ENCODE measurements around the gene ZFR2.

The ZFR2 gene

DNA sequence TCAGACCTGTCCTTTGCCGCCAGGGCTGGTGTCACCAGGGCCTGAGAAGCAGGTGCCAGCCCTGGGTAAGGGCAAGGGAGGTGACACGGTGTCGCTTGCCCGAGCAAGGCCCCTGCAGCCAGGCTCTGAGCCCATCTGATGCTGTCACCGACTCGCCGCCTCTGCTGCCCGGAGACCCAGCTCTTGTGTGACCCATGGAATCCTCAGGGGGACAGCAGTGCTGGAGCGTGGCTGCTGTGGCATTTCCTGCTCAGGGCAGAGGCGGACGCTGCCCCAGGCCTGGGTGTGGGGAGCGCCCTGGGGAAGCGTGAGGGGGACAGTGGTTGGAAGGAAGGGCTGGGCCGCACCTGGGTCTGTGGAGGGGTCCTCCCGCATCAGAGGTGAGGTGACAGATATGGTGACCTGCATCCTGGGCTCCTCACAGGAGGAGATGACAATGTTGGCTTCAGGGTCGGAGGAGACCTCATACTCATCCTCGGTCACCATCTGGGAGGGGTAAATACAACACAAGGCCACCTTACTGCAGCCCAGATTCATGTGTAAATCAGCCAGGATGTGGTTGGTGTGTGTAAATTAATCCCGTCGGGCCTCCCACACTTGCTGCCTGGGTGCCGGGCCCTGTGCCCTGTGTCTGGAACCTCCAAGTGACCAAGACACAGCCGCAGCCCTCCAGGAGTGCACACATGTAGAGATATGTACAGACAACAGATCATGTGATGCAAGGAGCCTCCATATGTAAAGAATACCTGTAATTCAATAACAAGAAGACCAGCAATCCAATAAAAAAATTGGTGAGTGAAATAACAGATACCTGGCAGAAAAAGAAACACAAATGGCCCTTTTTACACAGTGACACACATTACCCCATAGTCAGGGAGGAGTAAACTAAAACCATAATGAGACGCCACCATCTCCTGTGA, 55.1 kb downstream of the ZFR2 start:
- no peak for DNase-seq (ENCODE audit: low spot score)

DNA sequence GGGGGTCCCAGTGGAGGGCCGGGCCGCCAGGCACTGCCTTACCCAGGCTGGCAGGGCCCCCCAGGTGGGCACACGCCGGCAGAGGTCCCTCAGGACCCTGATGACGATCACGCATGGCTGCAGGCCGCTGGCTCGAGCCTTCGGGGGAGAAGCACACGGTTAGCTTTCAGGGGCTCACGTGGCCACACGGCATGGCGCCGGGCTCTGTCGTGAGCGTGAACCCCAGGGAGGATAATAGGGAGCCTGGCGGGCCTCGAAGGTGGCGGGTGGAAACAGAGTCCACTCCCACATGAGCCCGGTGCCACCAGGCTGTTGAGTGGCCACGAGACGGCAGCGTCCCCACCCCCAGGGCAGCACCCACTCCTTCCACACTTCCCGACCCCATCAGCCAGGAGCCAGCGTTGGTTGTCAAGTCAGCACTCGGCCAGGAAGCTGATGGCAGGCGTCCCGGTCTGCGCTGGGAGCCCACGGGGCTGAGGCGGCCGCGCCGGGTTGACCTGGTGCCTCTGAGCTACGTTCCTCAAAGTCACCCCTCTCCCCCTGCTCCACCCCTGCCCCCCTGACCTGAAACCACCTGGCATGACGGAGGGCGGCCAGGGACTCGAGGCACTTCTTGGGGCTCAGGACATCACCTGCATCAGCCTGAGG, 58.0 kb downstream of the ZFR2 start:
- no peak for DNase-seq (ENCODE audit: low spot score)

DNA sequence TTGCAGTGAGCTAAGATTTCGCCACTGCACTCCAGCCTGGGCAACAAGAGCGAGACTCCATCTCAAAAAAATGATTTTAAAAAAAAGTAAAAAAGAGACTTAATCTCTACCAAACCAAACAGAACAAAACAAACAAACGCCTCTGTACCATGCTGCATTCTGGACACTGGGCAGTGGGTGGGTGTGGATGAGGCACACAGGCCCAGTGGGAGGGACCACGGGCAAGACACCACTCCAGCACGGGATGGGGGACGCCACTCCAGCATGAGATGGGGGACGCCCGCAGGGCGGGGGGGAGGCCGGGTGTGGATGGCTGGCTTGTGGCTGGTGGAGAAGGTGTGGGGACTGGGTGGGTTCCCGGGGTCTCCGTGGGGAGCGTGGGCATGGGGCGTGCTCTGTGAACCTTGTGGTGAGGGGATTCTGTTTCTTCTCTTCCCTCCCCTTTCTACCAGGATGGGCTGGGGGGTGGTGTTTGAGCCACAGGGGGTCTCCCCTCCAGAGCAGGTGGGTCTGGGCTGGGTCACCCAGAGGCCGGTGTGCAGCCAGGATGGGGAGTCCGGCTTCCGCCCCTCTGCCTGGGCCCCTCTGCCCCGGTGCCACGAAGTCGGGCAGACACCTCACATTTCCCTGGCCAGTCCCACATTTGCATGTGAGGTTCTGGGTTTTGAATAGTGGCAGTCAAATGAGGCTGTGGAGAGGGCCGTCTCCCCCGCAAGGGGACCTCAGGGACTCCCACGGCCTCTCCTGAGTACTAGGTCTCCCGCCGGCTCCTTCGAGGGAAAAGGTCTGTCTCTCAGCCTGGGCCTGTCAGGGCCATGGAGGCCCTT, 58.7 kb downstream of the ZFR2 start:
- no peak for DNase-seq (ENCODE audit: low spot score)

DNA sequence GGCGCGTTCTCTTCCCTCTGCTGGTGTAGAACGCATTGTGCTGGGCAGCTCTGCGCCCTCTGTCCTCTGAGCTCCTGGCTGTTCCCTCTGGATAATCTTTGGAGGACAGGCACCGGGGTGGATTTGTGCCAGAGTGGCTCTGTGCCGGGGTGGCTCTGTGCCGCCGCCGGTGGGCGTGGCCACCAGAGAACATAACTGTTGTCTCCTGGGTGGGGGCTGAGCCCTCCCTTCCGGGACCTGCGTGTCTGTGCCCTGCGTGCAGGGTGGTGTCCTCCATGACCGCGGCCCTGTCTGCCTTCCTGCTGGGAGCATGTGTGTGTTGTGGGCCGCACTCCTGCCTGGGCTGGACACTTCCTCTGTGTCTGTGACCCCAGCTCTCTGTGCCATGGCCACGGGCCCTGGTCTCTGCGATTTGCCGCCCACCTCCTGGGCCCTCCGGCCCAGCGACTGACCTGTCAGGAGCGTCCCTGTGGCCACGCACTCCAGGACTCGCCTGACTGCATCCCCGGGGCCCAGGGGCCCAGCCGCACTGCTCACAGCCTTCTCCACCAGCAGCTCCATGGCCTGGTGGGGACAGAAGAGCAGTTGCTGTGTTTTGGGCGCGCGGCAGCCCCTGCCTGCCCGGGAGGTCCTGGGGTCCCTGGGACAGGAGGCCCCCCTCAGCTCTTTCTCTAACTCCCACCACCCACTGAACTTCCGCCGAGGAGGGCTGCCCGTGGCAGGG, 60.3 kb downstream of the ZFR2 start:
- DNase-seq (ENCODE audit: low spot score) = no peak

DNA sequence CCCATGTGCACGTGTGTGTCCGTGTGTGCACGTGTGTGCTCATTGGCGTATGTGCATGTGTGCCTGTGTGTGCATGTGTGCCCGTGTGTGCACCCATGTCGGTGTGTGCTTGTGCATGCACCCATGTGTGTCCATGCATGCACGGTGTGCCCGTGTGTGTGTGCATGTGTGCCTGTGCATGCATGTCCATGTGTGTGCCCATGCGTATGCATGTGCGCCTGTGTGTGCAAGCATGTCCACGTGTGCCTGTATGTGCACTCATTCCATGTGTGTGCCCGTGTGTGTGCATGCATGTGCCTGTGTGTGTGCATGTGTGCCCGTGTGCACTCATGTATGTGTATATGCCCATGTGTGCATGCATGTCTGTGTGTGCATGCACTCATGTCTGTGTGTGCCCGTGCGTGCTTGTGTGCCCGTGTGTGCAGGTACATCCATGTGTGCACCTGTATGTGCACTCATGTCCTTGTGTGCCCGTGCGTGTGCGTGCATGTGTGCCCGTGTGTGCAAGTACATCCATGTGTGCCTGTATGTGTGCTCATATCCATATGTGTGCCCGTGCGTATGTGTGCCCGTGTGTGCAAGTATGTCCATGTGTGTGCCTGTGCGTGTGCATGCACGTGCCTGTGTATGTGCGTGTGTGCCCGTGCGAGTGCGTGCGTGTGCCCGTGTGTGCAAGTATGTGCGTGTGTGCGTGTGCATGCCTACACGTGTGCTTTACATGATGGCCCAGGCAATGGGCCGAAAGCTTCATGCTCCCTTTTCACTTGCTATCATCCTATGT, 61.1 kb downstream of the ZFR2 start:
- DNase-seq (ENCODE audit: low spot score) = no peak

DNA sequence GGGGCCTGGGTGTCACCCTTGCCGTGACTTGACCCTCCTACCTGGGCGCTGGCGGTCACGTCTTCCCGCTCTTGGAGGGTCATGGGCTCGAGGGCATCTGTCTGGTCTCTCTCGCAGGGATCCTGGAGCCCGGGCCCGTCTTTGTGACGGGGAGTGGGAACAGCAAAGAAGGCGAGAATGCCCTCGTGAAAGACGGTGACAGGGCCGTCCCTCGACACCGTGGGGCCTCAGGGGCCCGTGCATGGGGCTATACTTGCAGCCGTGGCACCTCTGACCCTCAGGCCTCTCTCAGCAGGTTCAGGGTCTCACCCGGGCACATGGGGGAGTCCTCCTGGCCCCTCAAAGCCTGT, 61.7 kb downstream of the ZFR2 start:
- no peak for DNase-seq (ENCODE audit: low spot score)

DNA sequence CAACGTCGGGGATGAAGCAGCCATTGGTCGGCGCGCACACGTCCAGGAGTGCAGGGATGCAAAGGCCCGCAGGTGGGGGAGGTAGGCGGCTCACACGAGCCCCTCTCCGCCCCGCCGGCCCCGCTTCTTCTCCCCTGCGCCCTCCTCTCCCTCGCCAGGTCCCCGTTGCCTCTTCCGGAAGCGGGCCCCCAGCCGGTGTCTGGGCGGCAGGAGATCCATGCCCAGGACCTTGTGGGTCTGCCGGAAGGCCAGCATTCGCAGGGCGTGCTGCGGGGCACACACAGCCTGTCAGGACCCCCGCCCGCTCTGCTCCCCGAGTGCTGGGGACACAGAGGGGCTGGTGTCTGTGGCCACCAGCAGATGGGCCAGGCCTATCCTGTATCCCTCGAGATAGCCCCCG, 63.0 kb downstream of the ZFR2 start:
- DNase-seq (ENCODE audit: low spot score) = no peak

DNA sequence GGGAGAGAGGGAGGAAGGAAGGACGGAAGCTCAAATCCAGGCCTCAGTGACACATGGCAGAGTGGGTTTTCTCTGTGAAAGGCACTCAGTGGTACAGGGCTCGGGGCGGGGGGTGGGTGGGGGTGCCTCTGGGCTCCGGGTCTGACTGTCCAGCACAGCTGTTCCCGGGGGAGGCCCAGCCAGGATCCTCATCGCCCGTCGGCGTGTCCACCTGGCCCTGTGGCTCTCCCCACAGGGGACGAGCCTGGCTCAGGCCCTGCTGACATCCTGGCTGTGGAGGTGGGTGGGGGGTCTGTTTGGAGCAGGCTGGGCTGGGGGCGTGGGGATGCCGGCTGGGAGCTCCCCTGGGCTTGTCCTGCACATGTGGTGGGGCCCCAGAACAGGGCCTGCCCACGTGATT, 64.4 kb downstream of the ZFR2 start:
- no peak for DNase-seq (ENCODE audit: low spot score)

DNA sequence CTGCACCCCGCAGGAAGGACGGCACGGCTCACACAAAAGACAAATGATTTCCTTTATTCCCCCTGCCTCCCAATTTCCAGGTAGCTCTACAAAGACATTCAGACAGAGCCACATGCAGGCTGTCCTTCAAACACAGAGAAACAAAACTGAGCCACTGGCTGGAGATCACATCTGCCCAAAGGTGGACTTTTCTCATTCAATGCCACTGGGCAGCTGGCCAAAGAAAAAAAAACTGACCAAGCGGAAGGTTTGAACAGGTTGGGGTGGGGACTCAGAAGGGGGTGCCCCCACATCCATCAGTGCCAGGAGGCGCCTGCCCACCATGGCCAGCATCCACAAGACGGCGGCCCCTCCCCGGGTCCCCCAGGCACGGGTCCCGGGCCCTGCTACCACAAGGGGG, 64.9 kb downstream of the ZFR2 start:
- no peak for DNase-seq (ENCODE audit: low spot score)

DNA sequence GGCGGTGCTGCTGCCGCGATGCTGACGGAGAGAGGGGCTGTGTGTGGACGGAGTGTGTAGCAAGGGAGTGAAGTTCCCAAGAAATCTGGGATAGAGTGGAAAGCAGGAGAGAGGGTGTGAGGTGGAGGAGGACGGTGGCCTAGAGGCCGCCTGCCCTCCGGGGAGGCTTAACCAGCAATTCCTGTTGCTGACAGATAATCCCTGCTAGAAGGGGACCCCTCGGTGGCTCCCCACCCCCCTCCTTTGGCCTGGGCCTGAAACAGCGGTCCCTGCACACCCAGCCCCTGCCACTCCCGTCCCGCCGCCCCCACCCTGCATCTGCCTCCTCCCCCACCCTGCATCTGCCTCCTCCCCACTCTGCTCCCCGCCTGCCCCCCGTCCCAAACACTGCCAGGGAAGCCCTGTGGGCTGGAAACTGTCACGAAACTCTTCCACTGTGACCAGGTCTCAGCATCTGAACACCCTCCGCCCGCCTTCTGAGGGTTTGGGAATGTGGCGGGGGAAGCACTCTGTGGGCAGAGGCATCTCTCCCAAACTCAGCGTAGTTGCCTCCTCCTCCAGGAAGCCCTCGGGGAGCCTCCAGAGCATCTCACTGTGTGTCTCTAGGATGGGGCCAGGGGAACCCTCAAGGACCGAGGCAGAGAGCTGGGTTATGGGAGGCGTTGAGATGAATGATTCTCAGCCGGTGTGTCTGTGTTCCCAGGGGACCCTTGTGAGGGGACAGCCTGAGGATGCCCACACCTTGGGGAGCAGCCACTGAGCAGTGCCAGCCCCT, 65.5 kb downstream of the ZFR2 start:
- DNase-seq (ENCODE audit: low spot score) = no peak

DNA sequence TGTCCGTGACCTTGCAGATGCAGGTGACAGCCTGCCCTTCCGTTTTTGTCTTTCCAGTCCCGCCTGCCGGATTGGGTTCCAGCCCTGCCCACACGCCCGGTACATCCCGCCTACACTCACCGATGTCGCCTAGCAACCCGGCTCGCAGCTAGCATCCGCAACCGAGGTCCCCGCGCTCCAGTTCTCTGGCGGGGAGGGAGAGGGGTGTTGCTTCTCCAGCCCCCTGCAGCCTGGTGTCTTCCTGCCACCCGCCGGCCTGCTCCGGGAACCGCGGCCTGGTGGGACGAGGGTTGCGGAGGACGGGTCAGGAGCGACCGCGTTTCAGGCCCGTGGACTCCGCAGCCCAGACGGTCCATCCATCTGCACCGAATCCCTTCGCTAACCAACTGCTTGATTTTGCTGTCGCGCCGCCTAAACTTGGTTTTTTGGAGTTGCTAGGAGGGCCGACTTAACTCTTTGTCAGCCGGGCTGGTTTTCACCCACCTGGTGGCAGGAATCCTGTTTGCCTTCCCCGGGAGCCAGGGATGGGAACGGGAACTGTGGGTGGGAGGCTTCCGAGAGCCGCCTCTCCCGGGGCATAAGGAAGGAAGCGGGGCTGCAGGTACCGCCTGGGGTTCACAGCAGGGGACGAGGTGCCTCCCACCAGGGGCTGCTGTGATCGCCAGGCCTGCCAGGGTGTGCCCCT, 67.3 kb downstream of the ZFR2 start:
- DNase-seq (ENCODE audit: low spot score) = no peak

DNA sequence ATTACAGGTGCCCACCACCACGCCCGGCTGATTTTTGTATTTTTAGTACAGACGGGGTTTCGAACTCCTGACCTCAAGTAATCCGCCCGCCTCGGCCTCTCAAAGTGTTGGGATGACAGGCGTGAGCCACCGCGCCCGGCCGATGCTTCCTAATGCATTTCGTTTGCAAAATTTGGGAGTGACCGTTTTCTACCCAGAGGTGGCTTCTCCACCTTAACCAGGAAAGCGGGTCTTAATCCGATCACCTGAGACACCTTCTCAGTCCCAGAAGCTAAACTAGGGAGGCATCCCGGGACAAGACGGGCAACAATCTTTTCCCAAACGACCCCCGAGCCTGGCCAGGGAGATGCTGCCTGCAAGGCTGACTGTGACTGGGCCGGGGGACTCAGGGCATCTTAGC, 67.8 kb downstream of the ZFR2 start:
- DNase-seq (ENCODE audit: low spot score) = no peak

DNA sequence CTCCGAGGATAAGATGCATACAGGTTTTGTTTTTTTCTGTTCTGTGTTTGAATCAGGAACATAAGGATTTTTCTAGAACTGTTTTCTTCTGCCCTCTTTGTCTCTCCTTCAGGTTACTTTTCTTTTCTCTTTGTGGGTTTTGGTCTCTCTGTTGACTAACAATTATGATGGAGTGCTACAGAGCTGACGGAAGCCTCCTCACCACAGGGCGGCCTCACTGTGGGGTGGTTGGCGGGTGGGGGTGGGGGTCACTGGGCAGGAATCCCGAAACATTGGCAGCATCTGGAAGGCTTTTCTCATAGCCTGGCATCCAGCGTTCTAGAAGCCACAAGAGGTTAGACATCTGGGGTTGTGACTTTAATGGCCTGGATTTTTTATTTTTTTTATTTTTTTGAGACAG, 70.7 kb downstream of the ZFR2 start:
- DNase-seq (ENCODE audit: low spot score) = no peak

DNA sequence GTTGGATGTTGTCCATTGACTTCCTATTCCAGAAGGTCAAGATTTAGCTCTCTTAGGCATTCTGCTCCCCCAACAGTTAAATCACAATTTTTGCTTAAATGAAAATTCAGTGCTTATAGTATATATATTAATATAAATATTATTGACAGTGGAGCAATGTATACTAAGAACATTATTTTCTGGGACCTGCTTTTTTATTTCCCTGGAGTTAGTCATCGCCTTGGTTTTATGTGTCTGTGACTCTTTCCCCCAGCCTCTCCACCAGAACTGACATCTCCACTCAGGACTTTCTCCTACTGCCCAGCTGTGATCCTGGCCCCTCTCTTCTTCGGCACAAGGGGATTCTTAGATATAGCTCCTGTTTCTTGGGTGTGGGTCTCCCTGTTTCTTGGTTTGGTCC, 72.5 kb downstream of the ZFR2 start:
- DNase-seq (ENCODE audit: low spot score) = no peak

DNA sequence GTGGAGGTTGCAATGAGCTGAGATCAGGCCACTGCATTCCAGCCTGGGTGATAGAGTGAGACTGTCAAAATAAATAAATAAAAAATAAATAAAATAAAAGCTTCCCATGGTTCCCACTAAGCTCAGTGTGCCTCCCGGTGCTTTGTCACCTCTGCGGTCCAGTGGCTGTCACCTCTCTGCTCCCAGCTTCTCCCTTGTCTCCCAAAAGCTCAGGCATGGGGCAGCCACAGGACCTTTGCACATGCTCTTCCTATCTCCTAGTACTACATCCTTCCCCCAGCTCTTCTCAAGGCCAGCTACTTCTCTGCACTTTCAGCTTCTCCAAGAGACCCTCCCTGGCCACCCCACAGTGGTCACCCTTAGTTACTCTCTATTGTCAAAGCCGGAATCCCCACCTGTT, 75.0 kb downstream of the ZFR2 start:
- no peak for DNase-seq (ENCODE audit: low spot score)

DNA sequence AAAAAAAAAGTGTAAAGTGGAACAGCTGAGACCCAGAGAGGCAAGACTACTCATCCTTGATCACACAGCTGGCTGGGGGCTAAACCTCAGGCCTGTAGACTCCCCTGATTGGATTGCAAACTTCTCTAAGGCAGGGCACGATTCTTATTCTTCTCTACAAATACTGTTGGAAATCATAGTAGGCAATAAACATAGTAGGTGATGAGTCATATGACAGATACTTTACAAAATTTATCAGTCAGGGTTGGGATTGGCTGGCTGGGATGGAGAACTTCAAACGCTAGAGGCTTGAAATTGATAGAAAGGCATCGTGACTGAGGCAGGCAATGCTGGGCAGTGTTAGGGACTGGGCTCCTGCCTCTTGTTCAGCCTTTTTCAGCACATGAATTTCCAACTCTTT, 76.7 kb downstream of the ZFR2 start:
- no peak for DNase-seq (ENCODE audit: low spot score)

DNA sequence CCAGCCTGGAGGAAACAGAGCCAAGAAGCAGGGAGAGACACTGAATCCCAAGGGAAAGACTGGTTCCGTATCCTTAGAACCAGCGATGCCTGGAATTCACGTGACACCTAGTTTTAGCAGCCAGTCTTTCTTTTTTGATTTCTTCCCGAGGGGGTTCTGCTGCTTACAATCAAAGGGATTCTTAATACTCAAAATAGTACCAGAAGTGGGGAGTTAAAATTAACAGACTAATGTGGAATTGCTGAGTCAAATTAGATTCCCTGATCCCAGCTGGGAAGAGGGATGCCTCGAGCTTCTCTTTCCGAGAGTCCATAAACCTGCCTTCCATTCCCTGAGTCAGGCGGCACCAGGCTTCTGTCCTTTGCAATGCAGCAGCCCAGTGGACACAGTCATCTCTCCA, 77.9 kb downstream of the ZFR2 start:
- no peak for DNase-seq (ENCODE audit: low spot score)

DNA sequence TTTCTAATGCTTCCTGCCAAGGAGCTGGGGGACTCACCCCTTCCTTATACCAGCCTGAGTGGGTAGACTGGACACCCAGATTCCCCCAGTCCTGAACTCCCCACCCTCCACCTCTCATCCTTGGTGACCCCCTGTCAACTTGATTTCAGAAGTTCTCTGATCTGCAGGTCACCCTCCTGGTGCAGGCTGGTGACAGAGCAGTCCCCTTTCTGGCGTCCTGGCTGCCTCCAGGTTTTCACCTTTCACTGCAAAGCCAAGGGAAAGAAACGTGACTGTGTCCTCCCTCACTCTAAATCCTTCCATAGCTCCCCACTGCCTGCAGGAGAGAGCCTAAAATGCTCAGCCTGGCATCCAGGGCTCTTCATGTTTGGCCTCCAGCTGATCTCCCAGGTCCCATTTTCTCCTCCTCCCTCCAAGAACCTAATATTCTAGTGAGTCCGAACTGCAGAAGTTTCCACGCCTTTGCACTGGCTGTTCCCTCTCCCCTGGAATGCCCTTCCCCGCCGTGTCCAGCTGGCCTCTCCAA, 78.6 kb downstream of the ZFR2 start:
- no peak for DNase-seq (ENCODE audit: low spot score)

DNA sequence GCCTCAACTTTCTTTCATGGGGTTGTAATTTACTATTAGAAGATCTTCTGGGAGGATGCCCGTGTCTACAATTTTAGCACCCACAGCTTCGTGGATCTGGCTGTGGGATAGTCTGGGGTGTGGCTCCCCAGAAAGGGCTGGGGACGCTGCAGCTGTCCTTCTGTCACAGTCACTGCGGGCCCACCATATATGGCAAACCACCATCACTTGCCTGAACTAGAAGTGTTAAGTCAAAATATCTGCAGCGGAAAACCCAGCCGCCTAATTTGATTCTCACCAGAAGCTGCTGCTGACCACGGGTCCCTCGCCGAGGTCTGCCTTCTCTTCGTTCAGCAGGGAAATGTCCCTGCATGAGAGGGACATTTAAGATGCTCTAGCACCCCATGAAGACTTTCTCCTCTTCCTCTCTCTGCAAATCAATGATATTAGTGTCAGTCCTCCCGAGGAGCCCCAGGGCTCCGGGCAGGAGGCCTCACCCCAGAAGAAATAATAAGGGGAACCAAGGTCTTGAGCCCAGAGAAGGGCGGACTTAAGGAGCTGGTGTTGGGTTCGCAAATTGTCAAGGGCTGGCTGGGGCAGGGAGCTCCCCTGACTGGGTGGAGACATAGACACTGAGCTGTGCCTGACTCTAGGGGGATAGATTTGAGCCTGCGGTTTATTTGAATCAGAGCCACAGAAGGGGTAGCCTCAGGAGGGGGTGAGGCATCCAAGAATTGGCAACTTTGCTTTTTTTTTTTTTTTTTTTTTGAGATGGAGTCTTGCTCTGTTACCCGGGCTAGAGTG, 79.7 kb downstream of the ZFR2 start:
- no peak for DNase-seq (ENCODE audit: low spot score)
